Measurements from ENCODE around the gene DPEP1. TPM values are rescaled to one million over a fixed set of nuclear protein-coding genes. Genes with fewer than 3 reads are reported as not detected.
A peak's percentile ranks its signal among the peaks of the same experiment; 100 is the strongest.

The DPEP1 gene
- total and polyA plus RNA-seq, 4 donors, result 8.5 TPM; not detected in 3

DNA sequence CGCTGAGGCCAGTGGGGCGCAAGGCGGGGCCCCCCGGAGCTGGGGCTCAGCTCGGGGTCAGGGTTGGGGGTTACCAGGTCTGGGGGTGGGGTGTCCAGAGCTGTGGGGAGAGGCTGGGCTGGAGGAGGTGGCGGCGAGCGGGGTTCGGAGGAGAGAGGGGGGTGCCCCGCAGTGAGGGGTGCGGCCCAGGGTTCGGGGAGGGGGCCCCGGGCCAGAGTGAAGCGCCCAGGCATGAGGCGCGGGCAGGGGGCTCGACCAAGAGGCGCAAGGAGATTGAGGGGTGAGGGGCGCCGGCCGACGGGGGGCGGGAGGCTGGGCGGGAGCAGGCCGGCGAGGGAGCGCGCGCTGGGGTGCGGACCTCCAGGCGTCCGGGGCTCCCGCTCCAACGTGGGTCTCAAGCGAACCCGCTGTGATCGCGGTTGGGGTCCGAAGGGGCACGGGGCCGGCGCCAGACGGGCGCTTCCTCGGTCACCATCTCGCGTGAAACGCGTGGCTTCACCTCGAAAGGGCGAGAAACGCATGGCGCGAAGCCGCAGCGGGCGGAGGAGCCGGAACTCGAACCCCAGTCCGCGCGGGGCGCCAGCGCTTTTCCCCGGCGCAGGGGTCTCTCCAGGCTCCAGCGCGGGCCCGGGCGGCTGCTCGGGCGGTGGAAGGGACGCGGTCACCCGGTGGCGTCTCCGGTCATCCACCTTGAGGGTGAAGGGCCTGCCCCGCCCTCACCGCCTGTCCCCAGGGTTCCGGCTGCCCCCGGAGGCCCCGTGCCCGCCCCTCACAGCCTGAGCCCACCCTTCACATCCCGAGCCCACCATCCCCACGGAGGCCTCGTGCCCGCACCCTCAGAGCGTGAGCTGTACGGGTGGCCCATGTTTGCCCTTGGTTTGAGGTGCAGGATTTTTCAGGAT is 37.0 kb upstream of the DPEP1 start:
- H3K4me3 ChIP-seq (ENCODE audit: low read length in 2 of 2), result no peak overlapping the region
- H3K9me3 ChIP-seq (ENCODE audit: control insufficient read depth, low read length), result no peaks in the 10 kb centered on the region
- no peaks in the 10 kb centered on the region for H3K36me3 ChIP-seq (ENCODE audit: control insufficient read depth in 1 of 2, insufficient read depth in 2 of 2, low read length in 1 of 2)
- WGBS, 2 donors, result 7 to 13% methylated on average over 77 to 89 of the region's 89 CpGs
- no peak for DNase-seq
- H3K27me3 ChIP-seq (ENCODE audit: control insufficient read depth in 1 of 2, insufficient read depth in 2 of 2, low read length in 1 of 2), result no peaks in the 10 kb centered on the region
- no peak overlapping the region for H3K27ac ChIP-seq (ENCODE audit: low read depth in 1 of 2, low read length in 2 of 2)
- intact Hi-C loops (cut with DNase I), result no loop called here
- ATAC-seq (ENCODE audit: low FRiP score), result no peak
- no peaks in the 10 kb centered on the region for H3K4me1 ChIP-seq (ENCODE audit: control insufficient read depth in 1 of 2, insufficient read depth in 2 of 2, low read length in 2 of 2)

DNA sequence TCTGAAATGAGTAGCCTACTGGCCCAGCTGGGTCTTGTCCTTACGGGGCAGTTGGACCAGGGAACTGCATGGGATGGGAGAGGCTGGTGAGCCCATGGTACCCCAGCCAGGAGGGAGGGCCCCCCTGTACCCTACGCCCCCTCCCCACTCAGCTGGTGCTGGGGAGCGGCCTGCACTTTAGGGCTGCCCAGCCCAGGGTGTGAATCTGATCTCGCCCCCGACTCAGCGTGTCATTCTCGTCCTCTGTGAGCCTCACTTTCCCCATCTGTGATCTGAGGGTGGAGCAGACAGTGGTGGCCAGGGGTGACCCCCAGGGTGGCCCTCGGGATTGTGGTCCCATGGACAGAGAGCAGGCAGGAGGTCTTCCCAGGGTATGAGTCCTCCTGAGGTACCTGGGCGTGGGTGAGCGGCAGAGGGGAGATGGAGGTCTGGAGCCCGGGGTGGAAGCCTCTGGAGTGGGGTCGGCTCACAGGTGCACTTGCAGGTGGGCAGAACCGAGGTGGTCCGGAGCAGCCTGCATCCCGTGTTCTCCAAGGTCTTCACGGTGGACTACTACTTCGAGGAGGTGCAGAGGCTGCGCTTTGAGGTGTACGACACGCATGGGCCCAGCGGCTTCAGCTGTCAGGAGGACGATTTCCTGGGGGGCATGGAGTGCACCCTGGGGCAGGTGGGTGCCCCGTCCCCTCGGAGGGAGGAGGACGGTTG is 36.2 kb upstream of the DPEP1 start:
- 85 to 87% methylated on average over 24 to 25 of the region's 25 CpGs for WGBS, 2 donors
- Histone ChIP-seq H3K9me3 (ENCODE audit: control insufficient read depth, low read length) (no peaks in the 10 kb centered on the region), H3K27me3 (ENCODE audit: control insufficient read depth in 1 of 2, insufficient read depth in 2 of 2, low read length in 1 of 2) (no peaks in the 10 kb centered on the region), H3K4me3 (ENCODE audit: low read length in 2 of 2) (no peak overlapping the region), H3K4me1 (ENCODE audit: control insufficient read depth in 1 of 2, insufficient read depth in 2 of 2, low read length in 2 of 2) (no peaks in the 10 kb centered on the region), H3K27ac (ENCODE audit: low read depth in 1 of 2, low read length in 2 of 2) (no peak overlapping the region), H3K36me3 (ENCODE audit: control insufficient read depth in 1 of 2, insufficient read depth in 2 of 2, low read length in 1 of 2) (no peaks in the 10 kb centered on the region)
- DNase-seq (peak in 1 of 2 donors; percentile 69), ATAC-seq (ENCODE audit: low FRiP score) (no peak)
- intact Hi-C loops (cut with DNase I), result no loop called here

DNA sequence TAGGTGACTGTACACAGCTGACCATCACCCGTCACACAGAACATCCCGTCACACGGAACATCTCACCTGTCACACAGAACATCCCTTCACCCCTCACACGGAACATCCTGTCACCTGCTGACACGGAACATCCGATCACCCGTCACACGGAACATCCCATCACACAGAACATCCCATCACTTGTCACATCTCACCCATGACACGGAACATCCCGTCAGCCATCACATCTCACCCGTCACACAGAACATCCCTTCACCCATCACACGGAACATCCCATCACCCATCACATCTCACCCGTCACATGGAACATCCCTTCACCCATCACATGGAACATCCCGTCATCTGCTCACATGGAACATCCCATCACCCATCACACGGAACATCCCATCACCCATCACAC is 34.1 kb upstream of the DPEP1 start:
- Histone ChIP-seq H3K27ac (ENCODE audit: low read depth in 1 of 2, low read length in 2 of 2) (no peak overlapping the region), H3K4me3 (ENCODE audit: low read length in 2 of 2) (no peak overlapping the region), H3K4me1 (ENCODE audit: control insufficient read depth in 1 of 2, insufficient read depth in 2 of 2, low read length in 2 of 2) (no peaks in the 10 kb centered on the region), H3K36me3 (ENCODE audit: control insufficient read depth in 1 of 2, insufficient read depth in 2 of 2, low read length in 1 of 2) (no peaks in the 10 kb centered on the region), H3K27me3 (ENCODE audit: control insufficient read depth in 1 of 2, insufficient read depth in 2 of 2, low read length in 1 of 2) (no peaks in the 10 kb centered on the region), H3K9me3 (ENCODE audit: control insufficient read depth, low read length) (no peaks in the 10 kb centered on the region)
- 89 to 90% methylated on average over 15 of the region's 15 CpGs for WGBS, 2 donors
- intact Hi-C loops (cut with DNase I), result no loop called here
- ATAC-seq (ENCODE audit: low FRiP score) (no peak), DNase-seq (no peak)

DNA sequence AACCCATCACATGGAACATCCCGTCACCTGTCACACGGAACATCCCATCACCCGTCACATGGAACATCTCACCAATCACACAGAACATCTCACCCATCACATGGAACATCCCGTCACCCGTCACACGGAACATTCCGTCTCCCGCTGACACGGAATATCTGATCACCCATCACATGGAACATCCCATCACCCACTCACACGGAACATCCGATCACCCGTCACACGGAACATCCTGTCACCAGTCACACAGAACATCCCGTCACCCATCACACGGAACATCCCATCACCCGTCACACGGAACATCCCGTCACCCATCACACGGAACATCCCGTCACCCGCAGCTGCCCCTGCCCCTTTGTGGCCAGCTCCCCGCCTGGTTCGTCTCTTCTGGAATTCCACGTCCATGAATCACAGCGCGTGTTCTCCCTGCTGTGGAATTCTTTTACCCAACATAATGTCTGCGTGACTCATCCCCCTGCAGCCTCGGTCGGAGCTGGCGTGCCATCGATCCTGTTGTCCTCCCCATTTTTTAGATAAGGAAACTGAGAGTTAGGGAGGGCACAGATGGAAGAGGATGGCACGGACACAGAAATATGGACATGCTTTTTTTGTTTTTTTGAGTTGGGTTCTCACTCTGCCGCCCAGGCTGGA is 32.3 kb upstream of the DPEP1 start:
- no peak for ATAC-seq (ENCODE audit: low FRiP score)
- intact Hi-C loops (cut with DNase I), result no loop called here

DNA sequence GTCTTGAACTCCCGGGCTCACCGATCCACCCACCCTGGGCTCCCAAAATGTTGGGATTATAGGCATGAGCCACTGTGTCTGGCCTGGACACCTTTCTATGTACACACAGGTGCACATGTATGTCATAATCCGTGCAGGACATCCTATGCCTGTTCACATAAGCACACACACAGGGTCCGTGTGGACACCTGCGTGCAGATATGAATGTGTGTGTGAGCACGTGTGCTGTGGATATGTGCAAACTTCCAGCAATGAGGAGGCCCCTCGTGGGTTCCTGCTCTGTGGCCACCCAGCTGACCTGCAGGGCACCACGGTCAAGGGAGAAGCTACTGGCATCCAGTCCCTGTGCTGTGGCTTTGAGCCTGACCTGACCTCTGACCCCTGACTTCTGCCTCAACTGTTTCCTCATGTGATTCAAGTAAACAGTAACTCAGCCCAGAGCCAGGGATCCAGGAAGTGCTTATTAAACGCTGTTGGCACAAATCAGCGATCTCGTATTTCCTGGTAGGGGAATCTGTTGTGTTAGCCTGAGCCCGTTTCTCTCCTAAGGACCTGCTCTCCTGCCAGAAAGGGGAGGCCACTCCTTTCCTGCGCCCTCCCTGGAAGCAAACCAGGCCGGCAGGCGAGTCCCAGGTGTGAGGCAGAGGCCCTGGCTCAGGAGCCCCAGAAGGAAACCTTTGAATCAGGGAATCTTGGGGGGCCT is 31.4 kb upstream of the DPEP1 start:
- intact Hi-C loops (cut with DNase I), result no loop called here

More for the DNA sequence above, 32.3 kb upstream of the DPEP1 start:
- no peak for DNase-seq
- H3K9me3 ChIP-seq (ENCODE audit: control insufficient read depth, low read length), result no peaks in the 10 kb centered on the region
- H3K4me1 ChIP-seq (ENCODE audit: control insufficient read depth in 1 of 2, insufficient read depth in 2 of 2, low read length in 2 of 2), result no peaks in the 10 kb centered on the region
- no peak overlapping the region for H3K27ac ChIP-seq (ENCODE audit: low read depth in 1 of 2, low read length in 2 of 2)
- H3K27me3 ChIP-seq (ENCODE audit: control insufficient read depth in 1 of 2, insufficient read depth in 2 of 2, low read length in 1 of 2), result no peaks in the 10 kb centered on the region
- WGBS, 2 donors, result 75 to 76% methylated on average over 32 to 33 of the region's 33 CpGs
- no peak overlapping the region for H3K4me3 ChIP-seq (ENCODE audit: low read length in 2 of 2)
- no peaks in the 10 kb centered on the region for H3K36me3 ChIP-seq (ENCODE audit: control insufficient read depth in 1 of 2, insufficient read depth in 2 of 2, low read length in 1 of 2)

DNA sequence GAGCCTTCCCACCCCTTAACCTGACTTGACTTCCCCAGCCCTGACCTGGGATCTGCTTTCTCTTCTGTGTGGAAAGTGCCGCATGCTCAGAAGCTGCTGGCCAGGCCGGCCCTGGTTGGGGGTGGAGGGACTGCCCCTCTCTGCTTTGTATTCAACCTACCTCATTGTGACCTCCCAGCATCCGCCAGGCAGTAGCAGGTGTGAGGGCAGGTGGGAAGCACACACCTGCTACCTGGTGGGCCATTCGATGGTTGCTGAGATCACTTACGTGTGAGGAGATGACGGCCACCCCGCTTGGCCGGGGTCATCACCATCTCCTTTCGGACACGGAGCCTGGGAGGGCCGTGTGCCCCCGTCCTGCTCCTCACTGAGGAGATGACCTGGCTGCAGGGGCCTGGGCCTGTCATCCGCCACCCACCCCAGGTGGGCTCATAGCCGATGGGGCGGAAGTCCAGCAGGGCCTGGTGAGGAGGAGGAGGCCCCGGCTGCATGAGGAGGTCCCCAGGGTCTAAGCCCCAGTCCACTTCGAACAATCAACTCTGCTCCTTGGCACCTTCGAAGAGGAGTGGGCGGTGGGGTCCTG is 30.7 kb upstream of the DPEP1 start:
- no peaks in the 10 kb centered on the region for H3K4me1 ChIP-seq (ENCODE audit: control insufficient read depth in 1 of 2, insufficient read depth in 2 of 2, low read length in 2 of 2)
- ATAC-seq (ENCODE audit: low FRiP score) (no peak), DNase-seq (no peak)
- no peak overlapping the region for H3K4me3 ChIP-seq (ENCODE audit: low read length in 2 of 2)
- WGBS, 2 donors, result 92 to 95% methylated on average over 19 of the region's 19 CpGs
- no peaks in the 10 kb centered on the region for H3K36me3 ChIP-seq (ENCODE audit: control insufficient read depth in 1 of 2, insufficient read depth in 2 of 2, low read length in 1 of 2)
- H3K27me3 ChIP-seq (ENCODE audit: control insufficient read depth in 1 of 2, insufficient read depth in 2 of 2, low read length in 1 of 2), result no peaks in the 10 kb centered on the region
- intact Hi-C loops (cut with DNase I), result no loop called here
- H3K9me3 ChIP-seq (ENCODE audit: control insufficient read depth, low read length), result no peaks in the 10 kb centered on the region
- H3K27ac ChIP-seq (ENCODE audit: low read depth in 1 of 2, low read length in 2 of 2), result no peak overlapping the region

More for the DNA sequence above, 31.4 kb upstream of the DPEP1 start:
- Histone ChIP-seq H3K27me3 (ENCODE audit: control insufficient read depth in 1 of 2, insufficient read depth in 2 of 2, low read length in 1 of 2) (no peaks in the 10 kb centered on the region), H3K4me1 (ENCODE audit: control insufficient read depth in 1 of 2, insufficient read depth in 2 of 2, low read length in 2 of 2) (no peaks in the 10 kb centered on the region), H3K36me3 (ENCODE audit: control insufficient read depth in 1 of 2, insufficient read depth in 2 of 2, low read length in 1 of 2) (no peaks in the 10 kb centered on the region), H3K9me3 (ENCODE audit: control insufficient read depth, low read length) (no peaks in the 10 kb centered on the region), H3K27ac (ENCODE audit: low read depth in 1 of 2, low read length in 2 of 2) (no peak overlapping the region), H3K4me3 (ENCODE audit: low read length in 2 of 2) (no peak overlapping the region)
- ATAC-seq (ENCODE audit: low FRiP score) (no peak), DNase-seq (no peak)
- WGBS, 2 donors, result 71 to 72% methylated on average over 15 of the region's 15 CpGs

DNA sequence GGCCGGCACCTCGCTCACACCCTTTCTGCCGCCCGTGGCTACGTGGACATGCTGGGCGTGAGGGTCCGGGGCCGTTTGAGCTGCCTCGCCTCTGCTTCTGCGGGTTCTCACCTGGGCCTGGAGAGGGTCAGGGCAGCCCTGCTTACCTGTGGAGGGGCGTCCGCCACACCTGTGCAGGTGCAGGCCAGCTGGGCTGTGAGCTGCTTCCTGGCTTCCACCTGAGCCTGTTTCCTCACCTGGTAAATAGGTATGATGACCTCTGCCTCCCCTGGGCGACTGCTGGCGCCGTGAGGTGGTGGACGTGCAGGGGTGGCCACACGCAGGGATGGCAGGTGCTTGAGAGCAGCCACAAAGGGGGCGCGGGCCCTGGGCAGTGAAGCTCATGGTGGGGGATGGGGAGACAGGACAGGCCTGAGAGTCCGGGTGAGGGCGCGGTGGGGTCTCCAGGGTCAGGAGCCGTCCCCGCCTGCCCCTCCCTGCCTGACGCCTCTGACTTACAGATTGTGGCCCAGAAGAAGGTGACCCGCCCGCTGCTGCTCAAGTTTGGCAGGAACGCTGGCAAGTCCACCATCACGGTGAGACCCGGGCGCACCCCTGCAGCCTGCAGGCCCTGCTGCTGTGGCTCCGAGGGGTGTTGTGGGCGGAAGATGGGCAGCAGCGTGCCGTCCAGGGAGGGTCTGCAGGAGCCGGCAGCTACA is 30.1 kb upstream of the DPEP1 start:
- ATAC-seq (ENCODE audit: low FRiP score), result peak; percentile 17

More for the DNA sequence above, 30.1 kb upstream of the DPEP1 start:
- Histone ChIP-seq H3K9me3 (ENCODE audit: control insufficient read depth, low read length) (no peaks in the 10 kb centered on the region), H3K4me1 (ENCODE audit: control insufficient read depth in 1 of 2, insufficient read depth in 2 of 2, low read length in 2 of 2) (no peaks in the 10 kb centered on the region), H3K27me3 (ENCODE audit: control insufficient read depth in 1 of 2, insufficient read depth in 2 of 2, low read length in 1 of 2) (no peaks in the 10 kb centered on the region), H3K4me3 (ENCODE audit: low read length in 2 of 2) (no peak overlapping the region), H3K36me3 (ENCODE audit: control insufficient read depth in 1 of 2, insufficient read depth in 2 of 2, low read length in 1 of 2) (no peaks in the 10 kb centered on the region), H3K27ac (ENCODE audit: low read depth in 1 of 2, low read length in 2 of 2) (no peak overlapping the region)
- intact Hi-C loops (cut with DNase I), result no loop called here
- WGBS, 2 donors, result 89 to 90% methylated on average over 36 of the region's 36 CpGs
- DNase-seq, result no peak

All from aorta (tissue), 5 donors.